KMS-11 (cell line): ENCODE results near the gene CCR6.

Source experiments
- H2AFZ ChIP-seq: fragments of 200-600 bp; sonication (generic); 2 replicates; pipeline ENCODE4 v1.6.1; 2016; ENCODE audit warnings: antibody characterized with exemption, mixed run types, low read depth
- H3K27ac ChIP-seq: fragments of 200-600 bp; sonication (generic); 2 replicates; pipeline ENCODE4 v1.6.1; 2016; ENCODE audit warnings: mild to moderate bottlenecking, mixed run types
- H3K27me3 ChIP-seq: fragments of 200-600 bp; sonication (generic); 2 replicates; pipeline ENCODE4 v1.6.1; 2017; ENCODE audit warnings: mild to moderate bottlenecking, low read depth, mixed run types, moderate library complexity; ENCODE audit not compliant: insufficient read depth
- H3K36me3 ChIP-seq: fragments of 200-600 bp; sonication (generic); 2 replicates; pipeline ENCODE4 v1.6.1; 2017; ENCODE audit warnings: mild to moderate bottlenecking, mixed run types; ENCODE audit not compliant: insufficient read depth
- H3K4me1 ChIP-seq: fragments of 200-600 bp; sonication (generic); 2 replicates; pipeline ENCODE4 v1.6.1; 2016; ENCODE audit warnings: mild to moderate bottlenecking, low read depth, mixed run types; ENCODE audit not compliant: poor library complexity, severe bottlenecking
- H3K4me2 ChIP-seq: fragments of 200-600 bp; sonication (generic); 2 replicates; pipeline ENCODE4 v1.7.0; 2016; ENCODE audit warnings: mild to moderate bottlenecking, mixed run types
- H3K4me3 ChIP-seq: fragments of 200-600 bp; sonication (generic); IDR thresholded peaks from 2 replicates; pipeline ENCODE4 v1.6.1; 2017; ENCODE audit warnings: low read depth, low read length, mixed read lengths; ENCODE audit not compliant: insufficient read depth
- H3K79me2 ChIP-seq: fragments of 200-600 bp; sonication (generic); 2 replicates; pipeline ENCODE4 v1.6.1; 2016; ENCODE audit warnings: low read depth, mixed run types; ENCODE audit not compliant: insufficient read depth
- H3K9ac ChIP-seq: fragments of 200-600 bp; sonication (generic); 2 replicates; pipeline ENCODE4 v1.6.1; 2016; ENCODE audit warnings: mild to moderate bottlenecking, mixed run types
- H4K20me1 ChIP-seq: fragments of 200-600 bp; sonication (generic); 2 replicates; pipeline ENCODE4 v1.6.1; 2016; ENCODE audit warnings: mild to moderate bottlenecking, mixed run types; ENCODE audit not compliant: insufficient read depth
- TF ChIP-seq, protein P1 (sequence below): fragments of 200-600 bp; sonication (generic); conservative IDR thresholded peaks from 2 replicates; pipeline ENCODE4 v1.6.1; 2017; ENCODE audit warnings: low read depth, mild to moderate bottlenecking, antibody characterized with exemption, low read length, moderate library complexity, mixed read lengths

Gene CCR6

DNA sequence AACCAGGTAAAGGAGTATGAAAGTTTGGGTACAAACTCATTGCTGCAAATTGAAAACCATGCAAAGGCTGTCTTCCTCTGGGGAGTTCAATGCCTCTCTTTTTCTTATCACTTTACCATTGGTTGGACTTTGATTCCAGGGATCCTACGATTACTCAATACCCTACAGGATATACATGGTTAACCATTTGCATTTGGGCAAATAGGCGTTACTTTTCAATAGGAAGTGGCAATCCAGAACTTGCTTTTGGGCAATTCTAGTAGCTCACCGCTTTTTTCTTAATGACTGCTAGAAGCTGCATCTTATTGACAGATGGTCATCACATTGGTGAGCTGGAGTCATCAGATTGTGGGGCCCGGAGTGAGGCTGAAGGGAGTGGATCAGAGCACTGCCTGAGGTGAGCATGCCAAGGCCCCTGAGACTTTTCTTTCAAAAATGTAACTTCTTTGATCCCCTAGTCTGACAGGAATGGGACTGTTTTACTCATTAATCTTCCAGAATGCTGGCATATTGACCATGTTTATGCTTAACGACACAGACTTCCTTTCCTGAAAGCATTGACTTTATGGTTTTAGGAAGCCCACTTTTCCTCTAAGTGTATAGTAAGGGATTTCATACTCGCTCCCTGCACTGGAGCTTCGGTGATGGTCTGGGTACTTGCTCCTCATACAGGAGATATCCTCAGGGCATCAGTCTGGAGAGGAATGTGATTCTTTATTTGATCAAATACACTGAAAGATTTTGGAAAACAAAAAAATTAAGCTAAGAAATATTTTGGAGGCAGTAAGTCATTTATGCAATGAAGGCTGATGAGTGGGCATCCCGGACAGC, at the start of gene CCR6:
Gene CCR6, plus strand, starts transcription at position 270 of the 831 bp plus-strand sequence. CDS start 13,039 bp downstream, outside the sequence.
- H3K4me1 ChIP-seq = no peaks in the 10 kb centered on the region
- no peak within 1 kb of the TSS for H3K9ac ChIP-seq
- no peaks in the 10 kb centered on the region for H4K20me1 ChIP-seq
- H3K79me2 ChIP-seq = no peaks in the 10 kb centered on the region
- no peak within 1 kb of the TSS for H3K4me3 ChIP-seq
- H3K27ac ChIP-seq = no peak within 1 kb of the TSS
- H2AFZ ChIP-seq = no peak within 1 kb of the TSS
- no peaks in the 10 kb centered on the region for H3K36me3 ChIP-seq
- H3K4me2 ChIP-seq = no peak within 1 kb of the TSS
- no peaks in the 10 kb centered on the region for H3K27me3 ChIP-seq
- TF ChIP-seq, protein P1, sequence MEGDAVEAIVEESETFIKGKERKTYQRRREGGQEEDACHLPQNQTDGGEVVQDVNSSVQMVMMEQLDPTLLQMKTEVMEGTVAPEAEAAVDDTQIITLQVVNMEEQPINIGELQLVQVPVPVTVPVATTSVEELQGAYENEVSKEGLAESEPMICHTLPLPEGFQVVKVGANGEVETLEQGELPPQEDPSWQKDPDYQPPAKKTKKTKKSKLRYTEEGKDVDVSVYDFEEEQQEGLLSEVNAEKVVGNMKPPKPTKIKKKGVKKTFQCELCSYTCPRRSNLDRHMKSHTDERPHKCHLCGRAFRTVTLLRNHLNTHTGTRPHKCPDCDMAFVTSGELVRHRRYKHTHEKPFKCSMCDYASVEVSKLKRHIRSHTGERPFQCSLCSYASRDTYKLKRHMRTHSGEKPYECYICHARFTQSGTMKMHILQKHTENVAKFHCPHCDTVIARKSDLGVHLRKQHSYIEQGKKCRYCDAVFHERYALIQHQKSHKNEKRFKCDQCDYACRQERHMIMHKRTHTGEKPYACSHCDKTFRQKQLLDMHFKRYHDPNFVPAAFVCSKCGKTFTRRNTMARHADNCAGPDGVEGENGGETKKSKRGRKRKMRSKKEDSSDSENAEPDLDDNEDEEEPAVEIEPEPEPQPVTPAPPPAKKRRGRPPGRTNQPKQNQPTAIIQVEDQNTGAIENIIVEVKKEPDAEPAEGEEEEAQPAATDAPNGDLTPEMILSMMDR = no peak

DNA sequence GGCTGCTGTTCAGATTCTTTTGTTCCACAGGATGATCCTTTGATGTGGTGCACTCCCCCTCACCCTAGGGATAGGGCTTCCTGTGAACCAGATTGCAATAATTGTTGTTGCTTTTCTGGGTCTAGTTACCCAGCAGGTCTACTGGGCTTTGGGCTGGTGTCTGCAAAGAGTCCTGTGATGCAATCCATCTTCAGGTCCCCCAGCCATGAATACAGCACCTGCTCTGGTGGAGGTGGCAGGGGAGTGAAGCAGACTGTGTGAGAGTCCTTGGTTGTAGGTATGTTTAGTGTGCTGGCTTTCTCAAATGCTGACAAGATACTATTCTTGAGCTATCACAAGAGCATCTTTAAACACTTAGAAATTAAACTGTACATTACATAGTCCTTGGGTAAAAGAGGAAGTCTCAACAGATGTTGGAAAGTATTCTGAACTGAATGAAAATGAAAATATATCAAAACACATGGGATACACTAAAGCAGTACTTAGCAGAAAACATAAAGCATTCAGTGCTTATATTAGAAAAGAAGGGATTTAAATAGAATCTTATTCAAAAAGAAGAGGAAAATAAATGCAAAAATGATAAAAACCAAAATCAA, 49.1 kb upstream of the CCR6 start:
- Histone ChIP-seq H3K9ac (no peak overlapping the region), H2AFZ (no peak overlapping the region), H4K20me1 (no peaks in the 10 kb centered on the region), H3K36me3 (no peaks in the 10 kb centered on the region), H3K27me3 (no peaks in the 10 kb centered on the region), H3K4me1 (peaks cover 2% of the 10 kb centered on the region), H3K27ac (no peak overlapping the region), H3K4me3 (no peak overlapping the region), H3K79me2 (no peaks in the 10 kb centered on the region), H3K4me2 (no peak overlapping the region)
- TF ChIP-seq, protein P1 = no peak

DNA sequence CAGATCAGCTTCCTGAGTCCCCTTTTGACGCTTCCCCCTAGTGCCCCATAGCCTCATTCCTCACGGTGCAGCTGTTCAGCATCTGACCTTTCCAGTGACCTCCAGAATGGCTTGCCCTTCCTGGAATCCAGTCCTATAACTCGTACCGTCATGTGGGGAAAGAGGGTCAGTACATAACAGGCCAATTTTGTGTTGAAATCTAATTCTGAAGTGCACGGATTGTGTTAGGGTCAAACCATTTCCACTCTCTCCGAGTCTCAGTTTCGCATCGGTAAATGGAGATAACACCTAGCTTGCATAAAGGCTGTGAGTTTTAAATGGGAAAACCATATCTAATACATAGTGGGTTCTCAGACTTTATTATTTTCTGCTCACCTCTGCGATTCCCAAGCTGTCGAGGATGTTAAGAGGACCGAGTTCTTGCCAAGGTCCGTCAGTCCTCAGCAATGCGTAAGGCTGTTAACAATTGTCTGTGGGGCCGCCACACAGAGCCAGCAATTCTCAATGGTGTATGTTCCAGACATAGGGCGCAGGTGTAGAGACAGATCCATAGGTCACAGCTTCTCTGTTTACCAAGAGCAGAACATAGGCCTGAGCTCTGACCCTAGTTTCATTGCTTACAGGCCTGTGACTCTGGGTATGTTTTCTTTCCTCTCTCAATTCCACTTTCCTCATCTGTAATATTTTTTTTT, 45.5 kb upstream of the CCR6 start:
- H3K4me3 ChIP-seq = no peak overlapping the region
- H3K4me1 ChIP-seq = peaks cover 22% of the 10 kb centered on the region
- no peak overlapping the region for H3K27ac ChIP-seq
- H3K9ac ChIP-seq = no peak overlapping the region
- no peaks in the 10 kb centered on the region for H3K27me3 ChIP-seq
- no peaks in the 10 kb centered on the region for H3K36me3 ChIP-seq
- no peak overlapping the region for H3K4me2 ChIP-seq
- TF ChIP-seq, protein P1 = no peak
- H4K20me1 ChIP-seq = no peaks in the 10 kb centered on the region
- no peaks in the 10 kb centered on the region for H3K79me2 ChIP-seq
- H2AFZ ChIP-seq = no peak overlapping the region

DNA sequence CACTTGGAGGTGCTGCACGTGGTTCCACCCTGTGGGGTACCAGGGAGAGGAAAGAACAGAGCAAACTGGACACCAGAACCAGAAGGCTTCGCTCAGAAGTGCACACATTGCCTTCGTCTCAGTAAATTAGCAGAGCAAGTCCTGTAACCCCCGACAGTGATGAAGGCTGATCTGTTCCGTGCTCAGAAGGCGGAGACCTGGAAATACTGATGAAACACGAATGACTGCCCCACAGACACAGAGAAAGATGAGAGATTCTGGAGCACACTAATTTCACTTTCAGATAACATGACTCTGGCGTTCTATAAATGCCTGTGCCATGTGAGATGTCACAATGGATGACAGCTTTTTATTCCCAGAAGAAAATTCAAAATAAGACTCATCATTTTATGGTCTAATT, 44.2 kb upstream of the CCR6 start:
- Histone ChIP-seq H3K4me2 (no peak overlapping the region), H2AFZ (no peak overlapping the region), H3K36me3 (no peaks in the 10 kb centered on the region), H4K20me1 (no peaks in the 10 kb centered on the region), H3K9ac (no peak overlapping the region), H3K4me3 (no peak overlapping the region), H3K27ac (no peak overlapping the region), H3K4me1 (peaks cover 22% of the 10 kb centered on the region), H3K27me3 (no peaks in the 10 kb centered on the region), H3K79me2 (no peaks in the 10 kb centered on the region)
- TF ChIP-seq, protein P1 = no peak
